Mucosa of rectum (tissue), 2 donors: ENCODE data around the gene KRTAP5-9.

Experiments used
- H3K27ac ChIP-seq, 2 donors: one replicate each; pipeline ENCODE4 v1.7.0; 2013; ENCODE audit warnings: inconsistent platforms in 2 of 2, low read depth in 2 of 2, low read length in 2 of 2
- H3K27me3 ChIP-seq, 2 donors: one replicate each; pipeline ENCODE4 v1.7.0; 2013; ENCODE audit warnings: low read length in 2 of 2; ENCODE audit not compliant: control insufficient read depth in 2 of 2, insufficient read depth in 2 of 2
- H3K36me3 ChIP-seq, 2 donors: one replicate each; pipeline ENCODE4 v1.7.0; 2013; ENCODE audit warnings: low read length in 2 of 2; ENCODE audit not compliant: control insufficient read depth in 2 of 2, insufficient read depth in 2 of 2
- H3K4me1 ChIP-seq, 2 donors: one replicate each; pipeline ENCODE4 v1.7.0; 2013; ENCODE audit warnings: low read length in 2 of 2, mild to moderate bottlenecking in 1 of 2; ENCODE audit not compliant: control insufficient read depth in 2 of 2, insufficient read depth in 2 of 2
- H3K4me3 ChIP-seq, 2 donors: one replicate each; pipeline ENCODE4 v1.7.0; 2013; ENCODE audit warnings: low read length in 2 of 2
- H3K9ac ChIP-seq, 2 donors: one replicate each; pipeline ENCODE4 v1.7.0; 2013; ENCODE audit warnings: low read length in 2 of 2, low read depth in 1 of 2, mild to moderate bottlenecking in 1 of 2
- H3K9me3 ChIP-seq, 2 donors: one replicate each; pipeline ENCODE4 v1.7.0; 2013; ENCODE audit warnings: low read length in 2 of 2; ENCODE audit not compliant: control insufficient read depth in 2 of 2
- donor health status: healthy.
- donor health status: Normal muscosa, but diverticular disease.

Gene KRTAP5-9, protein sequence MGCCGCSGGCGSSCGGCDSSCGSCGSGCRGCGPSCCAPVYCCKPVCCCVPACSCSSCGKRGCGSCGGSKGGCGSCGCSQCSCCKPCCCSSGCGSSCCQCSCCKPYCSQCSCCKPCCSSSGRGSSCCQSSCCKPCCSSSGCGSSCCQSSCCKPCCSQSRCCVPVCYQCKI

DNA sequence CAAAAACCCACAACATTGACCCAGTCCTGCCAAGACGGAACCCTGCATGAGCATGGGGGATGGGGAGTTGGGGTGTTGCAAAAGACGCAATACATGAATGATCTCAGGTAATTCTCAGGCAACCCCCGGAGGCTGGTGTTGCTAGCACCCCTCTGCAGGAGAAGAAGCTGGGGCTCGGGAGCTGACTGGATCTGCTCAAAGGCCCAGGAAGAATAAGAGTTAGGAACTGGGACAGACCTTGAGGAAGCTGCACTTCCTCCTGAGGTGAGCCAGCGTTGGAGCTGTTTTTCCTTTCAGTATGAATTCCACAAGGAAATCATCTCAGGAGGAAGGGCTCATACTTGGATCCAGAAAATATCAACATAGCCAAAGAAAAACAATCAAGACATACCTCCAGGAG lies at the start of gene KRTAP5-9:
TSS of gene KRTAP5-9 (plus strand) at position 301 of the 400 bp plus-strand sequence. CDS start 238 bp downstream, outside the sequence.
- H3K36me3 ChIP-seq = no peaks in the 10 kb centered on the region

GRCh38 chr11:71499125-71499524 lies 49.1 kb upstream of the KRTAP5-9 start:
- H3K9me3 ChIP-seq = no peaks in the 10 kb centered on the region
- H3K27me3 ChIP-seq = no peaks in the 10 kb centered on the region
- no peak overlapping the region for H3K27ac ChIP-seq
- no peak overlapping the region for H3K4me3 ChIP-seq
- peaks cover 68 to 72% of the 10 kb centered on the region in 2 donors for H3K36me3 ChIP-seq
- no peaks in the 10 kb centered on the region for H3K4me1 ChIP-seq
- no peak overlapping the region for H3K9ac ChIP-seq

More for the DNA sequence above, at the start of gene KRTAP5-9:
- Histone ChIP-seq H3K9ac (no peak within 1 kb of the TSS), H3K4me3 (no peak within 1 kb of the TSS), H3K4me1 (no peaks in the 10 kb centered on the region), H3K9me3 (no peaks in the 10 kb centered on the region), H3K27ac (no peak within 1 kb of the TSS), H3K27me3 (no peaks in the 10 kb centered on the region)

DNA sequence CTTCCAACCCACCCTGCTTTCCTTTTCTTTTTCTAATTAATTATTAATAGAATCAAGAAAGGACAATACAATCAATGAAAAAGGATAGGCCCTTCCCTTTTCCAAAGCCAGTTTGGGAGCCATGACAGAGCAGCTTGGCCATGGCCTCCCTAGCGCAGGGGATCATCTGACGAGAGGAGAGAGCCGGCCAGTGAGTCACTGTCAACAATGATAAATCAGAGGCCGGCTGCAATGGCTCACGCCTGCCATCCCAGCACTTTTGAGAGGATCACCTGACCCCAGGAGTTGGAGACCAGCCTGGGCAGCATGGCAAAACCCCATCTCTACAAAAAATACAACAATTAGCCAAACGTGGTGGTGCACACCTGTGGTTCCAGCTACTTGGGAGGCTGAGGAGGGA lies 48.7 kb upstream of the KRTAP5-9 start:
- H3K36me3 ChIP-seq = peaks cover 66 to 69% of the 10 kb centered on the region in 2 donors
- no peaks in the 10 kb centered on the region for H3K4me1 ChIP-seq
- H3K9ac ChIP-seq = no peak overlapping the region
- H3K4me3 ChIP-seq = no peak overlapping the region
- H3K9me3 ChIP-seq = no peaks in the 10 kb centered on the region
- H3K27ac ChIP-seq = no peak overlapping the region
- no peaks in the 10 kb centered on the region for H3K27me3 ChIP-seq

DNA sequence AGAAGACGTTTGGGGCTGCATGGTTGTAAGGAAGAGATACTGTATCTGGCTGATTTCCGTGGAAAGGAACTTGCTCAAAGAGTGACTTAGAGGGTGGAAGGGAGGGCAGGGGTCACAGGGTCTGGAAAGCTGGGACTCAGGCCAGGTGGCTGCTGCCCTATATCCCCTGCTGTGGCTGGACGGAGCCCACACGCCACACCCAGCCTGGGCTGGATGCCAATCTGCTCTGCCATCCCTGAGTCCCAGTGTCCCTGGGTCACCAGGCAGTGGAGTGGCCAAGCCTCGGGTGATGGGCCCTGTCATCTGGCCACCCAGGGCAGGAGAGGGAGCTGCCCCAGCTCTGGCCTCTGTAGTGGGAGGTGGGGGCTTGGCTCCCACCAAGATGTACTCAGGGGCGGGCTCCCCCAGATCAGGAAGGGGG lies 47.6 kb upstream of the KRTAP5-9 start:
- no peaks in the 10 kb centered on the region for H3K27me3 ChIP-seq
- no peak overlapping the region for H3K4me3 ChIP-seq
- H3K36me3 ChIP-seq = peaks cover 57 to 61% of the 10 kb centered on the region in 2 donors
- H3K9me3 ChIP-seq = no peaks in the 10 kb centered on the region
- no peak overlapping the region for H3K27ac ChIP-seq
- H3K9ac ChIP-seq = no peak overlapping the region
- no peaks in the 10 kb centered on the region for H3K4me1 ChIP-seq

- Histone ChIP-seq H3K27ac (no peak overlapping the region), H3K36me3 (peaks cover 55 to 61% of the 10 kb centered on the region in 2 donors), H3K9ac (no peak overlapping the region), H3K4me1 (no peaks in the 10 kb centered on the region), H3K9me3 (no peaks in the 10 kb centered on the region), H3K4me3 (no peak overlapping the region), H3K27me3 (no peaks in the 10 kb centered on the region)
Observed at GRCh38 chr11:71501071-71501985, 46.9 kb upstream of the KRTAP5-9 start.

- Histone ChIP-seq H3K9ac (no peak overlapping the region), H3K9me3 (no peaks in the 10 kb centered on the region), H3K27me3 (no peaks in the 10 kb centered on the region), H3K4me3 (no peak overlapping the region), H3K36me3 (peaks cover 52 to 57% of the 10 kb centered on the region in 2 donors), H3K27ac (no peak overlapping the region), H3K4me1 (no peaks in the 10 kb centered on the region)
Observed at GRCh38 chr11:71502026-71502425, 46.2 kb upstream of the KRTAP5-9 start.

DNA sequence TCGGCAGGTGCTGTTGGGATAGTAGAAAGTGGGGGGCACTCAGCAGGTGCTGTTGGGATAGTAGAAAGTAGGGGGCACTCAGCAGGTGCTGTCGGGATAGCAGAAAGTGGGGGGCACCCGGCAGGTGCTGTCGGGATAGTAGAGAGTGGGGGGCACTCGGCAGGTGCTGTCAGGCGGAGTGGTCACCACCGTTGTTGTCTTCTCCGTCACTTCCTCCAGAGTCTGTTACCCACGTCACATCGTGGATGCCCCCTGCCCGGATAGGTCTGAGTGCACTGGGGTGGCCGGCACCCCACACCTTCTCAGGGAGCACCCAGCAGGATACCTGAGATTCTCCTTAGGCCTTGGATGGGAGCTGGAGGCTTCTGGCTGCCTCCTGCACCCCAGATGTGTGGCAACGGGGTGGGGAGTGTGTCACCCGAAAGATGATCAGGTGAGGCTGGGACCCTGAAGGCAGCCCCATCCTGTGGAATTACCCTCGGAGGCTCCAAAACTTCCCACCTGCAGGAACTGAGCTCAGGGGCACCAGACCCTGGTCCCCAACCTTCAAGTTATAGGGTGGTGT lies 45.3 kb upstream of the KRTAP5-9 start:
- Histone ChIP-seq H3K4me3 (no peak overlapping the region), H3K9ac (no peak overlapping the region), H3K27ac (no peak overlapping the region), H3K4me1 (no peaks in the 10 kb centered on the region), H3K36me3 (peaks cover 44 to 49% of the 10 kb centered on the region in 2 donors), H3K27me3 (no peaks in the 10 kb centered on the region), H3K9me3 (no peaks in the 10 kb centered on the region)

- Histone ChIP-seq H3K9ac (no peak overlapping the region), H3K27me3 (no peaks in the 10 kb centered on the region), H3K9me3 (no peaks in the 10 kb centered on the region), H3K27ac (no peak overlapping the region), H3K36me3 (peaks cover 28 to 34% of the 10 kb centered on the region in 2 donors), H3K4me1 (no peaks in the 10 kb centered on the region), H3K4me3 (no peak overlapping the region)
Observed at GRCh38 chr11:71504531-71504930, 43.7 kb upstream of the KRTAP5-9 start.

DNA sequence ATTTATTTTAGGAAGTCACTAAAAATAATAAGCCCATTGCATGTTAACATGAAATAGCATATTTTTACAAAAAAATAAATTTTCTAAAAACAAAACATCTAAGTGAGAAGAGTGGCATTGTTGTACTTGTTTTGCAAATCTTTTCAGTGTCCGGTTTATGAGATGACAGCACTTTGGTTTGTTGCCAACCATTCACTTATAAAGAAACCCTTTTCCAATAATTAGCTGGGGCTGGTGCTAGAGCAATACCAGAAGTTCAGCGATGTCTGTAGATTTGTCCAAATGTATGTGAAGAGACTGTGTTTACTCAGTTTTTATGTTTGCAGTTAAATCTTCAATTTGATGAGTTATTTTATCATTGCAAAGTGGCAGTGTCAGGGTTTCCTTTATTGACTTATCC lies 43.2 kb upstream of the KRTAP5-9 start:
- no peaks in the 10 kb centered on the region for H3K4me1 ChIP-seq
- H3K9me3 ChIP-seq = no peaks in the 10 kb centered on the region
- no peaks in the 10 kb centered on the region for H3K27me3 ChIP-seq
- H3K27ac ChIP-seq = no peak overlapping the region
- no peak overlapping the region for H3K4me3 ChIP-seq
- no peak overlapping the region for H3K9ac ChIP-seq
- H3K36me3 ChIP-seq = peaks cover 24 to 29% of the 10 kb centered on the region in 2 donors

GRCh38 chr11:71505781-71506180 lies 42.4 kb upstream of the KRTAP5-9 start:
- Histone ChIP-seq H3K27ac (no peak overlapping the region), H3K9me3 (peaks cover 0 to 2% of the 10 kb centered on the region in 2 donors), H3K4me1 (no peaks in the 10 kb centered on the region), H3K4me3 (no peak overlapping the region), H3K27me3 (no peaks in the 10 kb centered on the region), H3K9ac (no peak overlapping the region), H3K36me3 (peaks cover 17 to 21% of the 10 kb centered on the region in 2 donors)
